Ureter (tissue), 1 donor: Measurements from ENCODE around the gene TRIM26. TPM values are rescaled to one million over a fixed set of nuclear protein-coding genes. Genes with fewer than 3 reads are reported as not detected.

ENCODE experiments used
- DNase-seq: peaks from one replicate; pipeline ENCODE4 v3.0.0-alpha.2; 2020; ENCODE audit warnings: low spot score
- total RNA-seq: library from RNA; stranded (reverse); gene quantifications from one replicate; pipeline ENCODE4 v1.2.4, GENCODE V29; 2023
- donor health status: DM: yes; HTN: yes; CAD: no.

Gene TRIM26
- total RNA-seq, 1 donor from 2014 or later = 61.4 TPM

DNA sequence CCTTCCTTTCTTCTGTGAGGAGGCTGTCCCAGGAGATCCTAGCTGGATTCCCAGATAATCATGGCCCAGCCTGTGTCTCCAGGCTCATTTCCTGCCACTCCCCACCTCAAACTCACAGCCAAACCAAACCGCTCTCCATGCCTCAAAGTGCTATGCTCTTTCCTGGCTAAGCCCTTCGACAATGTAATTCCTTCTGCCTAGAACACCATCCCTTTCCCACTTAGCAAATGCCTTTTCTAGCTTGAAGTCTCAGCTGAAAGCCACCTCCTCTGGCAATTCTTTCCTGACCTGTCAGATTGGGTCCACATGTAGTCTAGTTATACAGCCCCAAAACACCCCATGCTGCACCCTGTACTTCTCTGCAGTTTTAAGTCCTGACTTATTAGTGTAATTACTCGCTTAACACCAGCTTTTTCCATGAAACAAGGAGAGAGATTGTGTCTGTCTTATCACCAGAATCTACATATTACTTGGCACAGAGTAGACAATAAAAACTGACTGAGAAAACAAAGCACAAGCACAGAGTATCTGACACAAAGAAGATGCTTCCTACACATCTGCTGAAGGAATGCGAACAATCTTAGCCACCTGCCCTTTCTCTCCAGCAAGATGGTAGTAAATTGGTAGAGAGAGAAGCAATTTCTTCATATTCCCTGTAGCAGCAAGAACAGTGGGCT lies 5.4 kb downstream of the TRIM26 start:
- DNase-seq = no peak

DNA sequence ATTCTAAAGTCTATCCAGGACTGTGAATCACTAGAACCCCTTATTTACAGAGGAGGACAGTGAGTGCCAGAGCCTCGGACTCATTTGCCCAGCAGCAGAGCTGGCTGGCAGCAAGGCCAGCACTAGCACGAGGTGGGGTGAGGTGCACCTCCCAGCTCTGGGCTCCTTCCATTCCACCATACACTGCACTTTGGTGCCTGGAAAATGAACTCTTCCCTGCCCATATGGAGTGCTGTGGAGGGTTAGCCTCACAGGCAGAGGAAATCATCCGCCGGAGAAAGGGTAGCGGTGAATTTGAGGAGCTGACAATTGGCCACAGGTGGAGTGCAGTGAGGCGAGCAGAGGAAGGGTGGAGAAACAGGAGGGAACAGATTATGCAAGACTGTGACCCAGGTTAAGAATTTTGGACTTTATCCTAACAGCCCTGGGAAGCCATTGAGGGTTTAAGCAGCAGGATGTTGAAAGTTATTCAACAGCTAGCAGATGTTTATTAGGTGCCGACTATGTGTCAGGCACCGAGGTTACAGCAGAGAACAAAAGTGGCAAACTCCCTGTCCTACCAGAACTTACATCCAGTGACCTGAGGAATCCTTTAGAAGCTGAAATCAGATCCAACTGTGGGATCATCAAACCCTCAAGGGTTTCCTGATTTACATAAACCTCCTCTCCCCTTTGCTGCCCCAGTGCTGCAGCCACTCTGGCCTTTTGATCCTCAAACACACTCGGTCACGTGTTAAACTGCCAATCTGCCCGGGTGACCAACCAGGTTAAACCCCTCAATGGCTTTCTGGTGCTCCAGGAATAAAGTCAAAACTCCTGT lies 6.2 kb downstream of the TRIM26 start:
- no peak for DNase-seq

DNA sequence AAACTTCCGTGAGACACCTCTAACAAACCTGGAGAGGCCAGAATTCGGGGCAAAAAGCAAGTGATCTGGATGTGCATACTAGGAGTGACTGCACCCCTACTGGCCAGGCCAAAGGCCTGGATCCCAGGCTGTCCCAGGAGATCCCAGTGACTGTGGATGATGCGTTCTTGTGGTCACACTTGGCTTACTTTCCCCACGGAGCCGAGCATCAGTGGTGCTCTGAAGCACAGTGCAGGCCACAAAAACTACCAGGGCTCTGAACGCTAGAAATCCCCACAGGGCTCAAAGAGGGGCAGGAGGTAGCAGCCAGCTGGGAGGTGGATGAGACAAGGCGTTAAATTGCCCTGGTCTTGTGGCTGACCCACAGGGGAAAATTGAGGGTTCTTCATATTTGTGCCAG lies 7.1 kb downstream of the TRIM26 start:
- no peak for DNase-seq

DNA sequence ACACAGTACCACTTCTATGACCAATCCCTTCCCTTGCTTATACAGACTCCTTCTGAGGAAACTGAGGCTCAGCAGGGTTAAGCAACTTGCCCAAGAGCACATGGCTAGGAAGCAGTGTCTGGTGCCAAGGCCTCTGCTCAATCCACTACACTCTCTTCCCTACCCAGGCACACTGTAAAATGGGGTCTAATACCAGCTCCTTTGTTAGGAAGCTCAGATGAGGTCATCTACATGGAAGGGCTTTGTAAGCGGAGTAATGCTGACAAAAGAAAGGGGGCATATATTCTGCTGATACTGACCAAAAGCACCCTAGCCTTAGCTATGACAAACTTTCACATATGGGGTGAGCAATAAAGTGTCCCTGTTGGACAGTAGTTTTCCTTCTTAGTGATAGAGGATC lies 9.1 kb downstream of the TRIM26 start:
- no peak for DNase-seq

DNA sequence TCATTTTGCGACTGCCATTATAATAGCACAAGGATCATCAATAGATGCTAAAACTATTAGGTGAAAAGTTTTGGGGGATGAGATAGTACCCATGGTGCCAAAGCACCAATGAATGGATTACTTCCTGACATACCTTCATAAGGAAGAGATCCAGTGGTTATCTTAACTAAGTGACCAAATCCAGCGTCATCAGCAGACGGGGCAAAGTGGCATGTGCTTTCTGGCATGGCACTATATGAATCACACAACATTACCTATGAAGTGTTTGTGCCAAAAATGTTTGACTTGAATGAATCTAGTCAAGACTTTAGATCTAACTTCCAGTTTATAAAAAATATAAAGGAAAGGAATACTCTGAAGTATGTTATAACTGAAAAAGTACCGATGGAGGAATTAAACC lies 10.8 kb downstream of the TRIM26 start:
- DNase-seq = no peak

DNA sequence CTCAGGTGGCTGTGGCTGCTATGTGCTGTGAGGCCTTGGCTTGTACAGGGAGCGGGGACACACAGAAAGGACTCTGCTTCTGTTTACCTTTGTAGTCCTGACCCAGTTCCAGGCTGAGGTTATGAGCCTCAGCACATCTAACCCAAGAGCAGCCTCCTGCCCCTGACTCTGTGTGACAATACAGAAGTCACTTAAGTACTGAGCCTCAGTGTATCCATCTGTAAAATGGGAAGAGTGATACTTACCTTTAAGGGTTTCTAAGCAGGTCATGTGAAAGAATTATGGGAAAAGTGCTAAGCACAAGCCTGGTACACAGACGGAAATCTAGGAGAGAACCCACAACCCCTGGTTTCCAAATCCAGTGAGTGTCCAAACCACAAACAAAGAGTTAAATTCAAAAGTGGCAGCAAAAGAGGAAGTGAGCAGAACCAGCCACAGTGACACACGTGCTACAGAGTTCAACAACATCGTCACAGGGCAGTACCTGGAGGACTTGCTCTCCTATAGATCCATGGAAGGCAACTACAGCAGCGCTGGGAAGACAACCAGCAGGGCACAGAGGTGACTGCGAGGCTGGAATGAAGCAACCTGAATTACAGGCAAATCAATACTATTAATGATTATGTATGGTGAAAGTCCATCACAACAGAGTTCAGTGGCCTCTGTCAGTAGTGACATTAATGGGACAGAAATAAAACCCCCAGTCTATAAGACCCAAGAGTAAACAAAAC lies 12.5 kb downstream of the TRIM26 start:
- no peak for DNase-seq

DNA sequence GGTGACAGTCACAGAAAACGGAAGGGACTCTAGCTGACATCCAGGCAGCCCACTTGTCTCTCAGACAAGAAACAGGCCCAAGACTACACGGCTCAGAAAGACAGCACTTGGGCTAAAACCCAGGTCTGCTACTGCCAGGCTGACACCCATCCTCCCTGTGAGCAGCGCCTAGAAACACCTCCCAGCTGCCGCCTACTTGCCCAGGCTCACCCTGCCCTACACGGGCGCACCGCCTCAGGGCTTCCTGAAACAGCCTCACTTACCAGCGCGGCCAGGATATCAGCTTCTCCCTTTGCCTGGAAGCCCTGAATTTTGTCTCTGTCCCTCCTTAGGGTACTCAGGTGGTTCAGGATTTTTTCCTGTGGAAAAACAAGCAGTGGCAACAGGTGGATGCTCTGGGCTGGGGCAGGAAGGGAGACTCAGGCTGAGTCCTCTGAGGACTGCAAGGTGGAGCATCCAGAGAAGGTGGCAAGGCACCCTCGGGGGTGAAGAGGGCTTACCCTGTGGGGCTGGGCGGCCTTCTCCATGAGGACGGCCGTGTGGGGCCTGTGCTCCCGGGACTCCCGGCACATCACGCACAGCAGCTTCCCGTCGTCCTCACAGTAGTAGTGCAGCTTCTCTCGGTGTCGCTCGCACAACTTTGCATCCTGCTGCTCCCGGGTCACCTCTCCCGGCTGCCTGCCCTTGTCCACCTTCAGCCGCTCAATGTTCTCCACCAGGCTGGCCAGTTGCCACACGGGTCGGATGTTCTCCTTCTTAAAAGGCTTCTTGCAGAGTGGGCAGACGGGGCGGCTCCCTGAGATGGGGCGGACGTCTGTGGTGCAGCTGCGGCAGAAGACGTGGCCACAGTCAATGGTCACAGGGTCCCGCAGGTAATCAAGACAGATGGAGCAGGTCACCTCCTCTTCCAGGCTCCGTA lies 14.8 kb downstream of the TRIM26 start:
- no peak for DNase-seq

DNA sequence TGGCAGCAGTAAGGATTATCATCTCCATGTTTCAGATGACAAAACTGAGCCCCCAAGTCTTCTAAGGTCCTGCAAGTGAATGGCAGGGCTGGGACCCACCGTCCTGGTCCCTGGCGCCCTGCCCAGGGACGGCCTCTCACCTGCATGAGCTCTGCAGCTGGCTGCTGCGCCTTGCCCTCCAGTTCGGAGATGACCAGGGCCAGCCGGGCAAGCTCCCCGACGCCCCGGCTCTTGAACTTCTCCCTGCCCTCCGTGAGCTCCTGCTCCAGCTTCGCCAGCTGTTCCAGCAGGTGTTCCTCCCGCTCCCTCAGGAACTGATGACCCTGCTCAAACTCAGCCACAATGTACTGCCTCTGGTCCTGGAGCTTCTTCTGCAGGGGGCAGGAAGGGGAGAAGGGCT lies 16.8 kb downstream of the TRIM26 start:
- no peak for DNase-seq

DNA sequence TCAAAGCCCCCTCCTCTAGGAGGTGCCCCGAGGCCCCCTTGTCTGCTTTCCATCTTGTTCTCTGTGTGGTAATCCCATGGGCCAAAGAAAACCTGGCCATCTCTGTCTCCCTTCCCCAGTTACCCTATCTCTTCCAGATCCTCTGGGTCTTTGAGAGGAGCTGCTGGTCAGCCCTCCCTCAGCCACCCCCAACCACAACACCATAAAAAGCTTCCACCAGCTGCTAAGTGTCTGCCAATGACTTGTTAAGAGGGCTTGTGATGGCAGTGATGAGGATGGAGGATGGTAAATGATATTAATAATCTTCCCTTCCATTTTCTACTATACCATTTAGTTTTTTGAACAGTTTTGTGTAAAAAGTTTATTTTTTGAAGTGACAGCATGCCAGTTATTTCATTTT lies 17.3 kb downstream of the TRIM26 start:
- DNase-seq = no peak

DNA sequence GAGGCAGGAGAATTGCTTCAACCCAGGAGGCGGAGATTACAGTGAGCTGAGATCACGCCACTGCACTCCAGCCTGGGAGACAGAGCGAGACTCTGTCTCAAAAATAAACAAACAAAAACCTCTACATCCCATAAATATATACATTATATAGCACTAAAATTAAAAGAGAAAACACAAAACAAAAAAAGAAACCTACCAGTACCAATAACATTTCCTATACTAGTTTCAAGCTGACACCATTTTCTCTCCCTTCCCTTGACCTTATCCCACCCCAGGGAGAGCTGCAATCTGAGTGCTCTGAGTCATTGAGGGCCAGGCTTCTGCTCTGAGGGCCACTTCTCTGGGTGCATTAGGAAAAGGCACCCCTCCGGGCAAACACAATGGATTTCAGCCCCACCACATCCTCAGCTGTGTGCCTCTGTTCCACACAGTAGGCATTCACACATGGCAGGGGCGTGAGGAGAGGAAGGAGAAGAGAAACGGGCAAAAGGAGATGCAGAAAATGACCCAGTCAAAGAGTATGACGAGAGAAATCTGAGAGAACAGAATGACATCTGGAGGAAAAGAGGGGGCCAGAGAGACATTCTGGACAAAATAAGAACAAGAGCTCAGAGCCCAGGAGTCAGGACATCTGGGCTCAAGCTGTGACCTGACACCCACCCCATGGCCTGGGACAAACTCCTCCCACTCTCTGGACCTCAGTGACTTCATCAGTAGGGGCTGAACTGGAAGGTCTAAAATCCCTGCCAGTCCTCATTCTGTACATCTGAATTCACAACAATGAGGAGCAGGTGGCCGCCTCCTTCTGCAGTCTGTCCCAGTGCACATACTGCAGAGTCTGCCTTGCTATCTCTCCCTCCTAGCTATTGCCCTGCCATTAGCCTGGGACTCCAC lies 18.2 kb downstream of the TRIM26 start:
- no peak for DNase-seq

DNA sequence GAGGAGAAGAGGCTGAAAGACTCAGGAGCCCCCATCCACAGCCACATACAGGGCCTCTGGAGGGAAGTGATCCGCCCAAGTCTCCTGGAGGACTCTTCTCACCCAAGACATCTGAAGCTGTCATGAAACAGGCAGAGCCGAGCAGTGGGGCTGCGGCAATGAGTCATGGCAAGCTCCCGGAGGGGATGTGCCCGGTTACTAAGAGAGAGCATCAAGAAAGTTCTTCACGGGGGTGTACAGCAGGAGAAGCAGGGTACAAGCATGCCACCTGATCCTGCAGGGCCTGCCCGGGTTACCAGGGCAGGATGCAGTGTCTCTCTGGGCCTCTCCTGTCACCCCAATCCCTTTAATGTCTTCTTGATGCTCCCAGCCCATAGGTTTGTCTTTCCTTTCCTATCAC lies 21.1 kb downstream of the TRIM26 start:
- DNase-seq = no peak

DNA sequence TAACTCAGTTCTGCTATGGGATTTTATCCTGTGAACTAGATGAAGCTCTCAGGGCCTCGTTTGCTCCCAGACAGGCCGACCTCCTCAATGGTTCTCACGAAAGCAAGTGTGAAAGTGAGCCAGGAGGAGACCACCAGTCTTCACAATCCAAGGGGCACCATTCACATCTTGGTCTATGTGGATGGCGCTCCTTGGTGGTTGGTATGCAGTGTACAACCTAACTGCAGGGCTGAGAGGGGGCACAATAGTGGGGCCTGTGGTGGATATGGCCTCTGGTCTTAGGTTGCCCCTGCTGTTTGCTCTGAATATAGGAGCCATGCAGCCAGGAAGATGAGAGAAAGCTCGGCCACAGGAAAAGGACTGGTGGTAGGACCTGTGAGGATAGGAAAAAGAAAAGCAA lies 24.7 kb downstream of the TRIM26 start:
- DNase-seq = no peak

DNA sequence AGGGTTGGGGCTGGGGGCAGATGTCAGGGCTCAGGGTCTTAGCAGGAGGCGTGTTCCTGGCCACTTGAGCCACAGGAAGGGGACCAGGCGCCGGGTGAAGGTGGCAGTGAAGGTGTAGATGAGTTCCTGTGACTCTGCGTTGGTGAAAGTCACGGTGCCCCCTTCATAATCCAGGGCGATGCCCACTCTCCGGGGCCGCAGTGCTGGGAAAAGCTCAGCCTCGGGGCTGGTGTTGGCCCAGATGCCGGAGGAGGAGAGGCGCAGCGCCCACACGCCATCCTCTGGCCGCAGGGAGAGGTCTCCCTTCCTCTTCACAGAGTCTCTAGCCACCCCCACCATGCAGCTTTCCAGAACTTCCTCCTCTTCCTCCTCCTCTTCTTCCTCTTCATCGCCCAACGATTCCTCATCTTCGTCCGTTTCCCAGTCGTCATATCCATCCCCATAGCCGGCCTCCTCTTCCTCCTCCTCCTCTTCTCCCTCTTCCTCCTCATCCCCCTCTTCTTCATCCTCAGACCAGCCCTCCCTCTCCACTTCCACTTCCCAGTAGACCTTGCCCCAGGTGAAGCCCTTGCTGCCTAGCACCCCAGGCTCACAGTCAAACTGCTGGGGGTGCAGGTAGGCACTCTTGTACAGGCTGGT lies 27.2 kb downstream of the TRIM26 start:
- DNase-seq = no peak

DNA sequence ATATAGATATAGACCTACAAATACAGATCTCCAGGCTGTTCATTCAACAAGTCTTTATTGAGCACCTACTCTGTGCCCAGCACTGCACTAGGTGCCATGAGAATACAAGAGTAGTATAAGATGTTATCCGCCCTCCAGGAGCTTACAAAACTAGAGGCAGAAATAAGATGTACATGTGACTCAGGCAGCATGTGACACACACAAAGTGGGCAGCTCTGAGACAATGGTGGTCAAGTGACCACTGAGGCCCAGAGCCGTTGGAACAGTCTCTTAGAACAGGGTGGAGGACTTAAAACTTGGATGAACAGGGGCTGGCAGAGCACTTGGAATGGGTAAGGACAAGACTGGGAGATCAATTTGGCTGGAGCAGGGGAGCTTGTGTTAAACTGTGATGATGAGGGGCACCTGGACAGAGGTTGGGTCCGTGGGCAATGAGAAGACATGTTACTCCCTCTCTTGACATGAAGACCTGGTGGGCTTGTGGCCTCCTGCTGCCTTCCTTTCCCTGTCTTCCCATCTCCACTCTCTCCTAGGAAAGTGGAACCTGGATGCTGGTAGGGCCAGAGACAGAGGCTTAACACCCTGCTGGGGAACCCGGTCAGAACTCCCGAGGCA lies 28.7 kb downstream of the TRIM26 start:
- DNase-seq = no peak

DNA sequence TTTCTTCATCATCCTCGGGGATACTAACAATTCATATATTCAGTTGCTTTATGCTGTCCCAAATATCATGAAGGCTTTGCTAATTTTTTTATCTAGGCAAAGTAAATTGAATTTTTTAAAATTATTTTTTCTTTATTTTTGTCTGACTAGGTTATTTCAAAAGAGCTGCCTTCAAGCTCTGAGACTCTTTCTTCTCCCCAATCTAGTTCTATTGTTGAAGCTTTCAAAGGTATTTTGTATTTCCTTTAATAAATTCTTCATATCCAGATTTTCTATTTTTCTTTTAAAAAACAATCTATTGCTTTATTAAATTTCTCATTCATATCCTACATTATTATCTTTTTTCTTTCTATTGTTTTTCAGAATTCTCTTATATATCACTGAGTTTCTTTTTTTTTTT lies 33.1 kb downstream of the TRIM26 start:
- no peak for DNase-seq

DNA sequence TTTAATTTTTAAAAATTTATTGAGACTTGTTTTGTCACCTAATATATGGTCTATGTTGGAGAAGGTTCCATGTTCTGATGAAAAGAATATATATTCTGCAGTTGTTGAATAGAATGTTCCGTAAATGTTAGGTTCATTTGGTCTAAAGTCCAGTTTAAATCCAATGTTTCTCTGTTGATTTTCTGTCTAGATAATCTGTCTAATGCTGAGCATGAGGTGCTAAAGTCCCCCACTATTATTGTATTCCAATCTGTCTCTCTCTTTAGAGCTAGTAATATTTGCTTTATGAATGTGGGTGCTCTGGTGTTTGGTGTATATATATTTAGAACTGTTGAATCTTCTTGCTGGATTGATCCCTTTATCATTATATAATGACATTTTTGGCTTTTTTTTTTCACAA lies 34.4 kb downstream of the TRIM26 start:
- DNase-seq = no peak

DNA sequence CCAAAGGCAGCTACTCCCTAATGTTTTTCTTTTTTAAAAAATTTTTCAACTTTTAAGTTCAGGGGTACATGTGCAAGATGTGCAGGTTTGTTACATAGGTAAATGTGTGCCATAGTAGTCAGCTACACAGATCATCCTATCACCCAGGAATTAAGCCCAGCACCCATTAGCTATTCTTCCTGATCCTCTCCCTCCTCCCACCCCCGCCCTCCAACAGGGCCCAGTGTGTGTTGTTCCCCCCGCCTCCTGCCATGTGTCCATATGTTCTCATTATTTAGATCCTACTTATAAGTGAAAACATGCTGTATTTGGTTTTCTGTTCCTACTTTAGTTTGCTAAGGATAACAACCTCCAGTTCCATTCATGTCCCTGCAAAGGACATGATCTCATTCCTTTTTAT lies 37.4 kb downstream of the TRIM26 start:
- DNase-seq = no peak

DNA sequence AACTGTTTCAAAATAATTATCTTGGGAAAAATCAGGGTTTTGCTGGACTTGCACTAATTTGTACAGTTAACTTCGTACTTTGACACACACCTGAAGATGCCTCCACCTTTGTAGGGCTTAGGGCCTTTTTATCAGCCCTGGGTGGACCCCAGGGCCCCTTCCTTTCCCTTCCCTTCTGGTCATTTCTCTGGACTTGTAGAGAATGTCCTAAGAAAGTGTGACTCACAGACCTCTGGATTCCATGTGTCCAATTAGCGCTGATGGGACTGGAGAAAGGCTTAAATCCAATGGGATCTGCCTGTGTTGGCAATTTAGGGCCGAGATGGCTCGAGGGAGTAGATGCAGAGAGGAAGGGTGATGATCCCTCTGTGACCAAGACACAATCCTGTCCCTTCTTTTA lies 40.5 kb downstream of the TRIM26 start:
- DNase-seq = no peak

DNA sequence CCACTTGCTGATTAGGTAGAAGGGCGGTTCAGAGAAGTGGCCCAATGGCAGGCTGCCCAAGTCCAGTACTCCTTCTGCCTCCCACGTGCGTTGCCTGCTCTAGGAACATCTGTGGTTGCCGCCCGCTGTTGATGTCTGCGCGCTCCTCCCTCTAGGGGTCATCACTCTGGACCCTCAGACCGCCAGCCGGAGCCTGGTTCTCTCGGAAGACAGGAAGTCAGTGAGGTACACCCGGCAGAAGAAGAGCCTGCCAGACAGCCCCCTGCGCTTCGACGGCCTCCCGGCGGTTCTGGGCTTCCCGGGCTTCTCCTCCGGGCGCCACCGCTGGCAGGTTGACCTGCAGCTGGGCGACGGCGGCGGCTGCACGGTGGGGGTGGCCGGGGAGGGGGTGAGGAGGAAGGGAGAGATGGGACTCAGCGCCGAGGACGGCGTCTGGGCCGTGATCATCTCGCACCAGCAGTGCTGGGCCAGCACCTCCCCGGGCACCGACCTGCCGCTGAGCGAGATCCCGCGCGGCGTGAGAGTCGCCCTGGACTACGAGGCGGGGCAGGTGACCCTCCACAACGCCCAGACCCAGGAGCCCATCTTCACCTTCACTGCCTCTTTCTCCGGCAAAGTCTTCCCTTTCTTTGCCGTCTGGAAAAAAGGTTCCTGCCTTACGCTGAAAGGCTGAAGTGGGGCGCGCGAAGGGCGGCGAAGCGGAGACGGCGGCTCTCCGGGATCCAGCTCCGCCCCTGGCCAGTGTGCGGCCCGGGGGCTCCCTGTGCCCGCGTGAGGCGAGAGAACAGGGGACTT lies 41.3 kb downstream of the TRIM26 start:
- no peak for DNase-seq
